K562 (cell line): ENCODE measurements around the gene INO80E. TPM values are rescaled to one million over a fixed set of nuclear protein-coding genes. Genes with fewer than 3 reads are reported as not detected.

Experiments
- BRD4 ChIP-seq: fragments of 200-600 bp; sonication (generic); IDR thresholded peaks from 2 replicates; pipeline ENCODE4 v1.6.1; 2017; ENCODE audit warnings: inconsistent platforms
- CBFA2T3 ChIP-seq: fragments of 450-650 bp; IDR thresholded peaks from 2 replicates; pipeline ENCODE4 v1.6.1; 2017
- CC2D1A ChIP-seq: fragments of 450-650 bp; IDR thresholded peaks from 2 replicates; pipeline ENCODE4 v1.6.1; 2017; ENCODE audit warnings: mild to moderate bottlenecking
- ESRRA ChIP-seq: fragments of 450-650 bp; IDR thresholded peaks from 2 replicates; pipeline ENCODE4 v1.6.1; 2014; ENCODE audit warnings: low read depth, mild to moderate bottlenecking, moderate library complexity, borderline replicate concordance
- FOXA1 ChIP-seq: fragments of 450-650 bp; IDR thresholded peaks from 2 replicates; pipeline ENCODE4 v1.6.1; 2016; ENCODE audit warnings: mild to moderate bottlenecking, borderline replicate concordance
- FOXP1 ChIP-seq: sonication (generic); formaldehyde crosslinking; IDR thresholded peaks from 2 replicates; pipeline ENCODE4 v1.8.0; 2022; ENCODE audit warnings: mild to moderate bottlenecking, missing genetic modification reagents
- GABPB1 ChIP-seq: sonication (generic); formaldehyde crosslinking; IDR thresholded peaks from 2 replicates; pipeline ENCODE4 v1.8.0; 2022; ENCODE audit warnings: mild to moderate bottlenecking, missing genetic modification reagents
- HDAC3 ChIP-seq: fragments of 450-650 bp; IDR thresholded peaks from 2 replicates; pipeline ENCODE4 v1.6.1; 2018; ENCODE audit warnings: borderline replicate concordance, mild to moderate bottlenecking, moderate library complexity; ENCODE audit not compliant: partially characterized antibody
- HEY1 ChIP-seq: fragments of 250-450 bp; sonication (Bioruptor Pico); IDR thresholded peaks from 2 replicates; pipeline ENCODE4 v1.5.0; 2020; ENCODE audit warnings: mild to moderate bottlenecking, moderate library complexity, borderline replicate concordance
- KAT8 ChIP-seq: fragments of 450-650 bp; IDR thresholded peaks from 2 replicates; pipeline ENCODE4 v1.6.1; 2016; ENCODE audit warnings: low read depth, mild to moderate bottlenecking
- LCOR ChIP-seq: sonication (generic); formaldehyde crosslinking; IDR thresholded peaks from 2 replicates; pipeline ENCODE4 v1.8.0; 2022; ENCODE audit warnings: mild to moderate bottlenecking, missing genetic modification reagents
- MEIS2 ChIP-seq: fragments of 450-650 bp; IDR thresholded peaks from 2 replicates; pipeline ENCODE4 v1.6.1; 2014; ENCODE audit warnings: mild to moderate bottlenecking; ENCODE audit not compliant: partially characterized antibody
- NR1H2 ChIP-seq: sonication (generic); formaldehyde crosslinking; IDR thresholded peaks from 2 replicates; pipeline ENCODE4 v1.4.0; 2020; ENCODE audit warnings: mild to moderate bottlenecking, missing genetic modification reagents
- PCBP2 ChIP-seq: fragments of 200-400 bp; formaldehyde crosslinking; IDR thresholded peaks from 2 replicates; pipeline ENCODE4 v1.6.1; 2018; ENCODE audit warnings: low read length, low read depth, mild to moderate bottlenecking, moderate library complexity; ENCODE audit not compliant: poor library complexity, severe bottlenecking
- PHF8 ChIP-seq: fragments of 200-600 bp; sonication (generic); IDR thresholded peaks from 2 replicates; pipeline ENCODE4 v1.6.1; 2012; ENCODE audit warnings: mixed run types, mild to moderate bottlenecking, inconsistent platforms, low read length, moderate library complexity, borderline replicate concordance
- POLR3G ChIP-seq: IDR thresholded peaks from 2 replicates; pipeline ENCODE4 v1.6.1; 2011; ENCODE audit not compliant: insufficient read length, insufficient replicate concordance; ENCODE audit errors: extremely low read depth
- PPARD ChIP-seq: fragments of 250-450 bp; sonication (Bioruptor Pico); IDR thresholded peaks from 2 replicates; pipeline ENCODE4 v1.8.0; 2022; ENCODE audit warnings: inconsistent platforms, mild to moderate bottlenecking, moderate library complexity
- RBM25 ChIP-seq: fragments of 200-400 bp; formaldehyde crosslinking; IDR thresholded peaks from 2 replicates; pipeline ENCODE4 v1.6.1; 2018; ENCODE audit warnings: low read length, low read depth, moderate library complexity; ENCODE audit not compliant: severe bottlenecking
- SREBF1 ChIP-seq: fragments of 150-350 bp; IDR thresholded peaks from 2 replicates; pipeline ENCODE4 v1.6.1; 2014; ENCODE audit warnings: antibody characterized with exemption, low read depth, low read length, borderline replicate concordance
- TBL1XR1 ChIP-seq, 2 experiments: IDR thresholded peaks; 2 replicates each; pipeline ENCODE4 v1.6.1; 2012; ENCODE audit warnings: improper control_type of control experiment in 2 of 2, low read length in 2 of 2, mild to moderate bottlenecking in 1 of 2
- WHSC1 ChIP-seq: IDR thresholded peaks from one replicate; pipeline ENCODE4 v1.6.1; 2012; ENCODE audit warnings: low read length, control low read depth, inconsistent platforms
- ZNF232 ChIP-seq: sonication (generic); formaldehyde crosslinking; IDR thresholded peaks from 2 replicates; pipeline ENCODE4 v1.8.0; 2022; ENCODE audit warnings: mild to moderate bottlenecking, missing genetic modification reagents
- ZSCAN32 ChIP-seq: fragments of 450-650 bp; formaldehyde crosslinking; IDR thresholded peaks from 2 replicates; pipeline ENCODE4 v1.4.0; 2020; ENCODE audit warnings: mild to moderate bottlenecking, moderate library complexity
- polyA plus RNA-seq, 8 experiments: library from polyadenylated mRNA; depleted of rRNA in 4 of 8; stranded (reverse) in 5 of 8; unstranded in 3 of 8; fragments of >200 nt; fragmentation: Nextera tagmentation in 2 of 8; fragmentation: Illumina TruSeq in 1 of 8; extraction: Ambion mirVana in 2 of 8; extraction: Trizol in 1 of 8; gene quantifications; 2 replicates each; pipeline versions ENCODE4 v1.2.1 to v1.2.3, GENCODE V29; 2011 to 2014; ENCODE audit warnings: inconsistent platforms in 1 of 8, missing spikeins in 1 of 8
- total RNA-seq, 7 experiments: library from RNA; depleted of rRNA in 6 of 7; stranded (reverse); fragments of >200 nt in 6 of 7; fragmentation: Illumina TruSeq in 2 of 7; extraction: Trizol in 2 of 7; gene quantifications; 2 replicates each; pipeline versions ENCODE4 v1.2.1 to v1.2.3, GENCODE V29; 2011 to 2021; ENCODE audit warnings: low replicate concordance in 1 of 7
- TF ChIP-seq, protein P1 (sequence below): fragments of 450-650 bp; conservative IDR thresholded peaks from 2 replicates; pipeline ENCODE4 v1.6.1; 2016; ENCODE audit warnings: missing genetic modification characterization, low read depth, mild to moderate bottlenecking, missing compliant biosample characterization, moderate library complexity
- TF ChIP-seq, protein P2 (sequence below): IDR thresholded peaks from 2 replicates; pipeline ENCODE4 v1.6.1; 2012; ENCODE audit warnings: low read depth, low read length, improper control_type of control experiment, borderline replicate concordance

The INO80E gene
- total and polyA plus RNA-seq, 9 of the 15 experiments (the other 6 are each of a cell fraction or from before 2014, with no cell fraction given) = 0.31 to 102 (median 49.3) TPM

DNA sequence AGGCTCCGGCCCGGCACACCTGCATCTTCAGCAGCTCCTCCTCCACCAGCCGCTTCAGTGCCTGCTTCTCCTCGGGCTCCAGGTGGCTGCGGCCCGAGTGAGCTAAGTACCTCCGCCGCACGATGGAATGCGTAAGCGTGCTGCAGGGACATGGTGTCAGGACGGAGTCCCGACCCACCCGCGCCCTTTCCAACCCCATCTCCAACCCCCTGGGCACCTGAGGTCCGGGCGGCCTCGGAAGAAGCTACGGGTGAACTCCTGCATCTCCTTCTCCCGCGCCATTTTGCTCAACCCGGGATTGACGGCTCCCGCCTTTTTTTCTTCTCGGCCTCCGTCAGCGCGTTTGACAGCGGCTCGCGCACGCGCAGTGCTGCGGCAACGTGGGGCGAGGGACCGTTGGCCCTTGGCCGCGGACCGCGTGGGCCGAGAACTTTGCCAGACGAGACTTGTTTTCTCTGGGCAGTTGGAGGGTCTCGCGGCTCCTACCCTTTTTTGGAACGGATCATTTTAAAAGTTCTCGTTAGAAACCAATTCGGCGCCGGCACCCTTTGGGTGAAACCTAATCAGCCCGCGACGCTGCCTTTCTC lies 624 bp upstream of the INO80E start, which contains the start of gene HIRIP3 (continued):
- TF ChIP-seq NR1H2 (CRISPR knock-in tag) = no peak
- no peak for TF ChIP-seq ZNF232 (CRISPR knock-in tag)
- TF ChIP-seq MEIS2 = peak; percentile 84
- peak; percentile 73 for TF ChIP-seq LCOR (CRISPR knock-in tag)
- no peak; the same call in 1 of the 2 replicates for TF ChIP-seq FOXP1
- TF ChIP-seq FOXA1 = no peak
- TF ChIP-seq KAT8 = 0 out of 2 replicates have a peak, but pooled peaks have one; percentile 33
- peak; percentile 55; the same call in 1 of the 2 replicates for TF ChIP-seq PHF8
- TF ChIP-seq, protein P1, sequence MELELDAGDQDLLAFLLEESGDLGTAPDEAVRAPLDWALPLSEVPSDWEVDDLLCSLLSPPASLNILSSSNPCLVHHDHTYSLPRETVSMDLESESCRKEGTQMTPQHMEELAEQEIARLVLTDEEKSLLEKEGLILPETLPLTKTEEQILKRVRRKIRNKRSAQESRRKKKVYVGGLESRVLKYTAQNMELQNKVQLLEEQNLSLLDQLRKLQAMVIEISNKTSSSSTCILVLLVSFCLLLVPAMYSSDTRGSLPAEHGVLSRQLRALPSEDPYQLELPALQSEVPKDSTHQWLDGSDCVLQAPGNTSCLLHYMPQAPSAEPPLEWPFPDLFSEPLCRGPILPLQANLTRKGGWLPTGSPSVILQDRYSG (tag) = no peak
- no peak for TF ChIP-seq POLR3G
- TF ChIP-seq BRD4 = no peak; the same call in 1 of the 2 replicates
- TF ChIP-seq ESRRA = no peak
- no peak for TF ChIP-seq TBL1XR1 (IDR thresholded peaks at IDR 0.05; ENCODE audit: low read length in 2 of 2)
- TF ChIP-seq RBM25 = no peak
- no peak for TF ChIP-seq SREBF1
- TF ChIP-seq CBFA2T3 = peak; percentile 8; the same call in 1 of the 2 replicates
- TF ChIP-seq HDAC3 = no peak
- TF ChIP-seq, protein P2, sequence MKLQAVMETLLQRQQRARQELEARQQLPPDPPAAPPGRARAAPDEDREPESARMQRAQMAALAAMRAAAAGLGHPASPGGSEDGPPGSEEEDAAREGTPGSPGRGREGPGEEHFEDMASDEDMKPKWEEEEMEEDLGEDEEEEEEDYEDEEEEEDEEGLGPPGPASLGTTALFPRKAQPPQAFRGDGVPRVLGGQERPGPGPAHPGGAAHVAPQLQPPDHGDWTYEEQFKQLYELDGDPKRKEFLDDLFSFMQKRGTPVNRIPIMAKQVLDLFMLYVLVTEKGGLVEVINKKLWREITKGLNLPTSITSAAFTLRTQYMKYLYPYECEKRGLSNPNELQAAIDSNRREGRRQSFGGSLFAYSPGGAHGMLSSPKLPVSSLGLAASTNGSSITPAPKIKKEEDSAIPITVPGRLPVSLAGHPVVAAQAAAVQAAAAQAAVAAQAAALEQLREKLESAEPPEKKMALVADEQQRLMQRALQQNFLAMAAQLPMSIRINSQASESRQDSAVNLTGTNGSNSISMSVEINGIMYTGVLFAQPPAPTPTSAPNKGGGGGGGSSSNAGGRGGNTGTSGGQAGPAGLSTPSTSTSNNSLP = no peak
- TF ChIP-seq HEY1 (CRISPR knock-in tag) = no peak
- 0 out of 2 replicates have a peak, but pooled peaks have one; percentile 13 for TF ChIP-seq GABPB1 (CRISPR knock-in tag)
- TF ChIP-seq PPARD (CRISPR knock-in tag) = no peak
- no peak for TF ChIP-seq WHSC1
- TF ChIP-seq PCBP2 = no peak
- no peak for TF ChIP-seq CC2D1A
- TF ChIP-seq ZSCAN32 = no peak
